Measurements from ENCODE around the gene CTNNAL1.

- no peak for TF ChIP-seq CTCF (IDR thresholded peaks at IDR 0.05; ENCODE audit: low read depth, low read length)
- no peak for TF ChIP-seq EZH2phosphoT487 (IDR thresholded peaks at IDR 0.05; ENCODE audit: low read depth)
Measured at GRCh38 chr9:108933231-108933717, 80.0 kb downstream of the CTNNAL1 start.
